ENCODE measurements around the gene CD84.

The CD84 gene

GRCh38 chr1:160623862-160624261, 44.6 kb upstream of the CD84 start:
- DNase-seq (ENCODE audit: extremely low read depth, low read depth): no peak
- no peak for TF ChIP-seq CTCF (IDR thresholded peaks at IDR 0.05; ENCODE audit: low read depth, low read length)

GRCh38 chr1:160623227-160623633, 43.9 kb upstream of the CD84 start:
- no peak for DNase-seq (ENCODE audit: extremely low read depth, low read depth)
- TF ChIP-seq CTCF (IDR thresholded peaks at IDR 0.05; ENCODE audit: low read depth, low read length): no peak

GRCh38 chr1:160622501-160623226, 43.4 kb upstream of the CD84 start:
- no peak for DNase-seq (ENCODE audit: extremely low read depth, low read depth)
- TF ChIP-seq CTCF (IDR thresholded peaks at IDR 0.05; ENCODE audit: low read depth, low read length): no peak

GRCh38 chr1:160621633-160622413, 42.5 kb upstream of the CD84 start:
- TF ChIP-seq CTCF (IDR thresholded peaks at IDR 0.05; ENCODE audit: low read depth, low read length): no peak
- DNase-seq (ENCODE audit: extremely low read depth, low read depth): no peak

- no peak for TF ChIP-seq CTCF (IDR thresholded peaks at IDR 0.05; ENCODE audit: low read depth, low read length)
- DNase-seq (ENCODE audit: extremely low read depth, low read depth): no peak
Measured at GRCh38 chr1:160620942-160621632, 41.8 kb upstream of the CD84 start.

GRCh38 chr1:160619742-160620277, 40.5 kb upstream of the CD84 start:
- DNase-seq (ENCODE audit: extremely low read depth, low read depth): no peak
- TF ChIP-seq CTCF (IDR thresholded peaks at IDR 0.05; ENCODE audit: low read depth, low read length): no peak

Measured in AG09319 (cell line).